ENCODE measurements around the gene TLR10. TPM values are rescaled to one million over a fixed set of nuclear protein-coding genes. Genes with fewer than 3 reads are reported as not detected.

The TLR10 gene
- polyA plus RNA-seq, 2 of the 4 experiments (the other 2 are of a cell fraction): 0.14 TPM; not detected in 1

Small RNAs within 50 kb of the gene (small RNA-seq; reads per million reads assigned to genes)
- 0 reads per million in 6 experiments for gene RNA5SP158

Other genes starting within 250 kb of the TLR10 start
- 26.9 and 29.6 TPM in 2 replicates for gene KLF3, start 118.8 kb downstream of the TLR10 start, polyA plus RNA-seq (2011; rRNA removed)
- 10.5 to 11.6 TPM (median 11.2 TPM) in 3 replicates for gene KLF3, start 118.8 kb downstream of the TLR10 start, polyA plus RNA-seq (2017; fragmentation: RNase III; extraction: RNeasy Plus Mini Kit Qiagen cat#74134 plus additional on column Dnase treatment)
- 2.6 and 2.7 TPM in 2 replicates for gene TLR1, start 21.8 kb upstream of the TLR10 start, polyA plus RNA-seq (2011; rRNA removed)
- gene TLR1, start 21.8 kb upstream of the TLR10 start, polyA plus RNA-seq (2017; fragmentation: RNase III; extraction: RNeasy Plus Mini Kit Qiagen cat#74134 plus additional on column Dnase treatment): 0.83 to 1.2 TPM (median 0.86 TPM) in 3 replicates
- 11.5 and 13.2 TPM in 2 replicates for gene TLR6, start 73.8 kb upstream of the TLR10 start, polyA plus RNA-seq (2011; rRNA removed)
- 5.2 to 5.9 TPM (median 5.6 TPM) in 3 replicates for gene TLR6, start 73.8 kb upstream of the TLR10 start, polyA plus RNA-seq (2017; fragmentation: RNase III; extraction: RNeasy Plus Mini Kit Qiagen cat#74134 plus additional on column Dnase treatment)
- gene FAM114A1, start 84.8 kb upstream of the TLR10 start, polyA plus RNA-seq (2011; rRNA removed): 50.3 and 55.4 TPM in 2 replicates
- gene FAM114A1, start 84.8 kb upstream of the TLR10 start, polyA plus RNA-seq (2017; fragmentation: RNase III; extraction: RNeasy Plus Mini Kit Qiagen cat#74134 plus additional on column Dnase treatment): 39.2 to 51.7 TPM (median 44.2 TPM) in 3 replicates
- gene TMEM156, start 249.4 kb upstream of the TLR10 start, polyA plus RNA-seq (2011; rRNA removed): 38.5 and 45.1 TPM in 2 replicates
- gene TMEM156, start 249.4 kb upstream of the TLR10 start, polyA plus RNA-seq (2017; fragmentation: RNase III; extraction: RNeasy Plus Mini Kit Qiagen cat#74134 plus additional on column Dnase treatment): 9.2 to 10.9 TPM (median 10.4 TPM) in 3 replicates

All from A549 (cell line).